ENCODE data around the gene PPIG. TPM values are rescaled to one million over a fixed set of nuclear protein-coding genes. Genes with fewer than 3 reads are reported as not detected.

PPIG gene
- total and polyA plus RNA-seq, 2 of the 4 experiments (the other 2 are of a cell fraction) = 10.4 to 16.7 TPM

GRCh38 chr2:169590804-169591203, 6.7 kb downstream of the PPIG start:
- ATAC-seq (ENCODE audit: low read depth) = no peak
- no peak overlapping the region for H4K5ac ChIP-seq (ENCODE audit: low read depth, low read length)
- H3K27ac ChIP-seq (ENCODE audit: insufficient read depth, low read length) = no peak overlapping the region
- no TSS peak for BruUV-seq (replicated peaks)
- no peak overlapping the region for H4K8ac ChIP-seq (ENCODE audit: low read depth in 2 of 2, low read length in 2 of 2)
- no peak overlapping the region for H2AK5ac ChIP-seq (ENCODE audit: low read depth, low read length)
- H3K9me3 ChIP-seq (ENCODE audit: control insufficient read depth, insufficient read depth, low read length) = no peaks in the 10 kb centered on the region
- no peaks in the 10 kb centered on the region for H3K9me1 ChIP-seq (ENCODE audit: insufficient read depth, low read length)
- no peak overlapping the region for H3K23ac ChIP-seq (ENCODE audit: low read depth, low read length)
- no peak overlapping the region for H2AK9ac ChIP-seq (replicated peaks; ENCODE audit: low read depth, low read length, poor library complexity)
- no peak overlapping the region for H3K4me2 ChIP-seq (ENCODE audit: low read depth, low read length)
- ChIA-PET POLR2A (ENCODE audit: unreplicated experiment) (no interaction called here), CTCF (no interaction called here)
- no peaks in the 10 kb centered on the region for H3K27me3 ChIP-seq (ENCODE audit: control insufficient read depth, insufficient read depth, low read length)
- H4K20me1 ChIP-seq (ENCODE audit: insufficient read depth, low read length) = peaks cover 11% of the 10 kb centered on the region; the same call in 1 of the 2 replicates
- H3K18ac ChIP-seq (ENCODE audit: low read depth, low read length) = no peak overlapping the region
- H2BK20ac ChIP-seq (ENCODE audit: low read depth, low read length) = no peak overlapping the region
- no peak overlapping the region for H3K4ac ChIP-seq (ENCODE audit: low read depth, low read length)
- H3K14ac ChIP-seq (replicated peaks; ENCODE audit: low read depth, low read length) = no peak overlapping the region
- DNase-seq = no peak
- H4K91ac ChIP-seq (ENCODE audit: insufficient read depth, low read depth, low read length) = no peak overlapping the region
- peaks cover 0 to 8% of the 10 kb centered on the region in 2 experiments; a peak in 1 of 4 replicates for H3K79me1 ChIP-seq (ENCODE audit: low read depth in 1 of 2, low read length in 2 of 2)
- in situ Hi-C loops (cut with MboI; ENCODE audit: low sequenced_read_pairs) (no loop called here), dilution Hi-C loops (cut with HindIII; ENCODE audit: low sequenced_read_pairs, unreplicated experiment) (no loop called here), intact Hi-C loops (cut with micrococcal nuclease) (no loop called here)
- no peak overlapping the region for H3K9ac ChIP-seq (ENCODE audit: low read depth, low read length)
- H3K4me3 ChIP-seq (ENCODE audit: insufficient read depth, low read depth, low read length) = no peak overlapping the region
- no peak overlapping the region for H3K56ac ChIP-seq (ENCODE audit: extremely low read depth, insufficient read depth, low read length)
- no peak overlapping the region for H2BK5ac ChIP-seq (ENCODE audit: low read depth, low read length, poor library complexity, severe bottlenecking)
- WGBS, 2 experiments (ENCODE audit: extremely low coverage in 2 of 2, insufficient read length in 1 of 2) = no CpG with 5 or more reads among the region's 8 CpGs
- no peaks in the 10 kb centered on the region for H3K4me1 ChIP-seq (ENCODE audit: control insufficient read depth, insufficient read depth, low read length)
- no peak overlapping the region for H2BK120ac ChIP-seq (ENCODE audit: low read depth, low read length)
- no peak overlapping the region for H2BK15ac ChIP-seq (ENCODE audit: low read depth, low read length)
- no peaks in the 10 kb centered on the region for H3K36me3 ChIP-seq (ENCODE audit: control insufficient read depth, insufficient read depth, low read length)
- TF ChIP-seq RAD21 (IDR thresholded peaks at IDR 0.05; ENCODE audit: low read length) (no peak), MAZ (IDR thresholded peaks at IDR 0.05; ENCODE audit: borderline replicate concordance, low read depth, low read length) (no peak), CTCF (conservative IDR thresholded peaks at IDR 0.05; ENCODE audit: low read depth, low read length) (no peak), USF2 (IDR thresholded peaks at IDR 0.05; ENCODE audit: low read depth, low read length) (no peak), MAFK (IDR thresholded peaks at IDR 0.05; ENCODE audit: low read depth, low read length) (no peak), ELK1 (IDR thresholded peaks at IDR 0.05; ENCODE audit: borderline replicate concordance, low read depth, low read length) (no peak), SMC3 (IDR thresholded peaks at IDR 0.05; ENCODE audit: low read depth, low read length) (no peak), CEBPB (IDR thresholded peaks at IDR 0.05; ENCODE audit: low read depth, low read length) (no peak), RFX5 (IDR thresholded peaks at IDR 0.05; ENCODE audit: low read depth, low read length) (no peak), MXI1 (IDR thresholded peaks at IDR 0.05; ENCODE audit: borderline replicate concordance, low read depth, low read length) (no peak), RCOR1 (IDR thresholded peaks at IDR 0.05; ENCODE audit: insufficient replicate concordance, low read length) (no peak), POLR2A (IDR thresholded peaks at IDR 0.05; ENCODE audit: low read depth, low read length) (no peak), BHLHE40 (IDR thresholded peaks at IDR 0.05; ENCODE audit: low read depth, low read length) (no peak), NFE2L2 (IDR thresholded peaks at IDR 0.05; ENCODE audit: low read depth, low read length) (no peak), FOS (IDR thresholded peaks at IDR 0.05; ENCODE audit: low read depth, low read length) (no peak)
- H2AFZ ChIP-seq (replicated peaks; ENCODE audit: low read length, poor library complexity) = no peak overlapping the region
